SK-N-SH treated with all-trans-retinoic acid at 6 μM for 48 hours (cell line): ENCODE data around the gene KXD1.

Experiments
- ARNTL ChIP-seq: fragments of 450-650 bp; formaldehyde crosslinking; IDR thresholded peaks from 2 replicates; pipeline ENCODE4 v1.5.0; 2020; ENCODE audit warnings: low read depth, mild to moderate bottlenecking, moderate library complexity, borderline replicate concordance
- CREB5 ChIP-seq: fragments of 250-450 bp; sonication (Bioruptor Pico); IDR thresholded peaks from 2 replicates; pipeline ENCODE4 v1.5.1; 2020; ENCODE audit warnings: low read depth, mild to moderate bottlenecking, moderate library complexity
- CSRNP3 ChIP-seq: fragments of 250-450 bp; sonication (Bioruptor Pico); IDR thresholded peaks from 2 replicates; pipeline ENCODE4 v1.5.1; 2021; ENCODE audit warnings: mild to moderate bottlenecking, moderate library complexity
- ESRRG ChIP-seq: fragments of 250-450 bp; sonication (Bioruptor Pico); IDR thresholded peaks from 2 replicates; pipeline ENCODE4 v1.6.1; 2021; ENCODE audit warnings: mild to moderate bottlenecking
- GLIS3 ChIP-seq: fragments of 250-450 bp; sonication (Bioruptor Pico); IDR thresholded peaks from 2 replicates; pipeline ENCODE4 v1.5.0; 2020; ENCODE audit warnings: mild to moderate bottlenecking, moderate library complexity
- ISL1 ChIP-seq: fragments of 250-450 bp; sonication (Bioruptor Pico); IDR thresholded peaks from 2 replicates; pipeline ENCODE4 v2.1.2; 2022; ENCODE audit warnings: mild to moderate bottlenecking, moderate library complexity
- PPARA ChIP-seq: fragments of 250-450 bp; sonication (Bioruptor Pico); IDR thresholded peaks from 2 replicates; pipeline ENCODE4 v1.5.0; 2020; ENCODE audit warnings: mild to moderate bottlenecking, borderline replicate concordance
- RARB ChIP-seq: fragments of 250-450 bp; sonication (Bioruptor Pico); IDR thresholded peaks from 2 replicates; pipeline ENCODE4 v1.8.0; 2021; ENCODE audit warnings: mild to moderate bottlenecking, moderate library complexity
- SNAI2 ChIP-seq: fragments of 250-450 bp; sonication (Bioruptor Pico); IDR thresholded peaks from 2 replicates; pipeline ENCODE4 v1.5.0; 2020; ENCODE audit warnings: mild to moderate bottlenecking, moderate library complexity
- ZFP3 ChIP-seq: fragments of 250-450 bp; sonication (Bioruptor Pico); IDR thresholded peaks from 2 replicates; pipeline ENCODE4 v1.5.0; 2020; ENCODE audit warnings: mild to moderate bottlenecking, moderate library complexity
- ZFP30 ChIP-seq: fragments of 450-650 bp; formaldehyde crosslinking; IDR thresholded peaks from 2 replicates; pipeline ENCODE4 v1.5.0; 2022; ENCODE audit warnings: mild to moderate bottlenecking, moderate library complexity
- ZNF565 ChIP-seq: fragments of 450-650 bp; formaldehyde crosslinking; conservative IDR thresholded peaks from 2 replicates; pipeline ENCODE4 v1.5.0; 2020; ENCODE audit warnings: low read depth, mild to moderate bottlenecking, moderate library complexity

DNA sequence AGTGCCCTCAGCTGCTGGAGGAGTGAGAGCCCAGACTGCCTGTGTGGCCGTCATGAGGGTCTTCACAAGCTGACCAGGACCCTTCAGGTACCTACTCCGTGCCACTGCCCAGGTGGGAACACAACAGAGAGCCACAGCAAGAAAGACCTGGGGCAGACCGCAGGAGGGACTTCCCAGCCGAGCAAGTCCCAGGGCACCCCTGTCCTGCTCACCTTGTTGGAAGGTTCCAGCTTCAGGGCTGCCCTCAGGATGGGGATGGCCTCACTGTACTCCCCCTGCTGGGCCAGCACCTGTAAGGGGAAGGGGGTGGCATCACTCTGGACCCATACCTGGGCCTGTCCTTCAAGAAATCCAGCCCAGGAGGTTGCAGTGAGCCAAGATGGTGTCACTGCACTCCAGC is 24.6 kb upstream of the KXD1 start:
- TF ChIP-seq CSRNP3 (CRISPR knock-in tag): no peak
- TF ChIP-seq ZFP30 (CRISPR knock-in tag): no peak
- TF ChIP-seq GLIS3: no peak
- no peak for TF ChIP-seq ARNTL
- TF ChIP-seq RARB: no peak
- no peak for TF ChIP-seq PPARA (CRISPR knock-in tag)
- TF ChIP-seq CREB5 (CRISPR knock-in tag): no peak
- no peak for TF ChIP-seq SNAI2
- TF ChIP-seq ISL1 (CRISPR knock-in tag): no peak
- TF ChIP-seq ESRRG (CRISPR knock-in tag): no peak
- no peak for TF ChIP-seq ZNF565 (CRISPR knock-in tag)
- TF ChIP-seq ZFP3: no peak; the same call in 1 of the 2 replicates
